ENCODE results near the gene USP15. TPM values are rescaled to one million over a fixed set of nuclear protein-coding genes. Genes with fewer than 3 reads are reported as not detected.
"Not testable (repeated sequence)": the region's sequence is repeated elsewhere in the genome, so short reads cannot be mapped to it uniquely, and the experiment has no call there.

The USP15 gene
- total RNA-seq, 4 donors from 2014 or later: 71.1 to 335 (median 97.0) TPM

DNA sequence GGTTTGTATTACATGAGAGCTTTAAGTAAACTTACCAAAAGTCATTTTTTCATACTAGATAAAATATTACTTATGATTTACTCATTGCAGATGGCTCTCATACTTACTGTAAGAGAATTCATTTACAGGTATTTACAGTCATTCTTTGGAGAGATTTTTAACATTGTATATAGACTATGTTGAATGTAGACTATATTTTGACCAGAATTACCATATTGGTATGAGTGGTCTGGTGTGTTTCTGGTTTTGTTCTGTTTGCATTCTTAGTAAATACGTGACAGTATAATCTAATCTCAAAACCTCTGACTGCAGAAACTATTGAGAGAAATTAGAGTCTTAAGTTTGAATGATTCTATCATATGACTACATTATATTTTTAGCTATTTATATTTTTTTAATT lies 91.1 kb downstream of the USP15 start:
- H3K9me3 ChIP-seq: no peaks in the 10 kb centered on the region
- H3K27me3 ChIP-seq: no peaks in the 10 kb centered on the region
- H3K27ac ChIP-seq: no peak overlapping the region
- TF ChIP-seq POLR2A (IDR thresholded peaks at IDR 0.05) (no peak), EP300 (IDR thresholded peaks at IDR 0.05; ENCODE audit: low read depth) (no peak), POLR2AphosphoS5 (IDR thresholded peaks at IDR 0.05) (no peak)
- TF ChIP-seq, protein P1, sequence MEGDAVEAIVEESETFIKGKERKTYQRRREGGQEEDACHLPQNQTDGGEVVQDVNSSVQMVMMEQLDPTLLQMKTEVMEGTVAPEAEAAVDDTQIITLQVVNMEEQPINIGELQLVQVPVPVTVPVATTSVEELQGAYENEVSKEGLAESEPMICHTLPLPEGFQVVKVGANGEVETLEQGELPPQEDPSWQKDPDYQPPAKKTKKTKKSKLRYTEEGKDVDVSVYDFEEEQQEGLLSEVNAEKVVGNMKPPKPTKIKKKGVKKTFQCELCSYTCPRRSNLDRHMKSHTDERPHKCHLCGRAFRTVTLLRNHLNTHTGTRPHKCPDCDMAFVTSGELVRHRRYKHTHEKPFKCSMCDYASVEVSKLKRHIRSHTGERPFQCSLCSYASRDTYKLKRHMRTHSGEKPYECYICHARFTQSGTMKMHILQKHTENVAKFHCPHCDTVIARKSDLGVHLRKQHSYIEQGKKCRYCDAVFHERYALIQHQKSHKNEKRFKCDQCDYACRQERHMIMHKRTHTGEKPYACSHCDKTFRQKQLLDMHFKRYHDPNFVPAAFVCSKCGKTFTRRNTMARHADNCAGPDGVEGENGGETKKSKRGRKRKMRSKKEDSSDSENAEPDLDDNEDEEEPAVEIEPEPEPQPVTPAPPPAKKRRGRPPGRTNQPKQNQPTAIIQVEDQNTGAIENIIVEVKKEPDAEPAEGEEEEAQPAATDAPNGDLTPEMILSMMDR (IDR thresholded peaks at IDR 0.05): no peak
- intact Hi-C loops (cut with DNase I; ENCODE audit: low total_unique reads) (no loop called here), in situ Hi-C loops (cut with MboI; ENCODE audit: low pct_ligation_motif_present in 1 of 4, low pct_unique_long_range_greater_than_20kb in 1 of 4, low sequenced_read_pairs in 3 of 4) (no loop called here)
- WGBS, 2 donors (ENCODE audit: low coverage in 1 of 2): 78 to 91% methylated on average over 1 of the region's 1 CpG
- H3K4me1 ChIP-seq: no peaks in the 10 kb centered on the region
- no peak overlapping the region for H3K4me3 ChIP-seq
- no peak for DNase-seq
- peaks cover 0 to 7% (median 2%) of the 10 kb centered on the region in 4 donors for H3K36me3 ChIP-seq

GRCh38 chr12:62361048-62361447 lies 100.8 kb downstream of the USP15 start:
- intact Hi-C loops (cut with DNase I; ENCODE audit: low total_unique reads) (no loop called here), in situ Hi-C loops (cut with MboI; ENCODE audit: low pct_ligation_motif_present in 1 of 4, low pct_unique_long_range_greater_than_20kb in 1 of 4, low sequenced_read_pairs in 3 of 4) (no loop called here)
- TF ChIP-seq EP300 (IDR thresholded peaks at IDR 0.05; ENCODE audit: low read depth) (no peak), POLR2A (IDR thresholded peaks at IDR 0.05) (no peak), POLR2AphosphoS5 (IDR thresholded peaks at IDR 0.05) (no peak)
- TF ChIP-seq, protein P1 (IDR thresholded peaks at IDR 0.05): no peak
- H3K4me3 ChIP-seq: no peak overlapping the region
- H3K9me3 ChIP-seq: no peaks in the 10 kb centered on the region
- H3K4me1 ChIP-seq: no peaks in the 10 kb centered on the region
- H3K27ac ChIP-seq: no peak overlapping the region
- WGBS, 2 donors (ENCODE audit: low coverage in 1 of 2): 89 to 90% methylated on average over 2 of the region's 2 CpGs
- H3K36me3 ChIP-seq: peaks cover 0 to 20% (median 0%) of the 10 kb centered on the region in 4 donors
- DNase-seq: no peak
- H3K27me3 ChIP-seq: no peaks in the 10 kb centered on the region

GRCh38 chr12:62363506-62363905 lies 103.3 kb downstream of the USP15 start:
- no peak for TF ChIP-seq POLR2AphosphoS5 (IDR thresholded peaks at IDR 0.05)
- TF ChIP-seq, protein P1 (IDR thresholded peaks at IDR 0.05): no peak
- TF ChIP-seq EP300 (IDR thresholded peaks at IDR 0.05; ENCODE audit: low read depth): no peak
- TF ChIP-seq POLR2A (IDR thresholded peaks at IDR 0.05): no peak
- in situ Hi-C loops (cut with MboI; ENCODE audit: low pct_ligation_motif_present in 1 of 4, low pct_unique_long_range_greater_than_20kb in 1 of 4, low sequenced_read_pairs in 3 of 4): no loop called here
- 86 to 93% methylated on average over 4 of the region's 4 CpGs for WGBS, 2 donors (ENCODE audit: low coverage in 1 of 2)

DNA sequence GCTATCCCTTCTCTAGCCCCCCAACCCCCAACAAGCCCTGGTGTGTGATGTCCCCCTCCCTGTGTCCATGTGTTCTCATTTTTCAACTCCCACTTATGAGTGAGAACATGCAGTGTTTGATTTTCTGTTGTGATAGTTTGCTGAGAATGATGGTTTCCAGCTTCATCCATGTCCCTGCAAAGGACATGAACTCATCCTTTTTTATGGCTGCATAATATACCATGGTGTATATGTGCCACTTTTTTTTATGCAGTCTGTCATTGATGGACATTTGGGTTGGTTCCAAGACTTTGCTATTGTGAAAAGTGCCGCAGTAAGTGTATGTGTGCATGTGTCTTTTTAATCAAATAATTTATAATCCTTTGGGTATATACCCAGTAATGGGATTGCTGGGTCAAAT lies 104.5 kb downstream of the USP15 start:
- intact Hi-C loops (cut with DNase I; ENCODE audit: low total_unique reads); H3K27me3 ChIP-seq; H3K4me3 ChIP-seq; H3K36me3 ChIP-seq; H3K27ac ChIP-seq; H3K9me3 ChIP-seq; H3K4me1 ChIP-seq; in situ Hi-C loops (cut with MboI; ENCODE audit: low pct_ligation_motif_present in 1 of 4, low pct_unique_long_range_greater_than_20kb in 1 of 4, low sequenced_read_pairs in 3 of 4); DNase-seq: not testable (repeated sequence)
- 100% methylated on average over 1 of the region's 1 CpG for WGBS, 2 donors (ENCODE audit: low coverage in 1 of 2)

More at GRCh38 chr12:62363506-62363905, 103.3 kb downstream of the USP15 start:
- Histone ChIP-seq H3K4me3 (no peak overlapping the region), H3K4me1 (no peaks in the 10 kb centered on the region), H3K36me3 (peaks cover 0 to 2% (median 0%) of the 10 kb centered on the region in 4 donors), H3K9me3 (no peaks in the 10 kb centered on the region), H3K27ac (no peak overlapping the region), H3K27me3 (no peaks in the 10 kb centered on the region)
- no peak for DNase-seq
- intact Hi-C loops (cut with DNase I; ENCODE audit: low total_unique reads): no loop called here

DNA sequence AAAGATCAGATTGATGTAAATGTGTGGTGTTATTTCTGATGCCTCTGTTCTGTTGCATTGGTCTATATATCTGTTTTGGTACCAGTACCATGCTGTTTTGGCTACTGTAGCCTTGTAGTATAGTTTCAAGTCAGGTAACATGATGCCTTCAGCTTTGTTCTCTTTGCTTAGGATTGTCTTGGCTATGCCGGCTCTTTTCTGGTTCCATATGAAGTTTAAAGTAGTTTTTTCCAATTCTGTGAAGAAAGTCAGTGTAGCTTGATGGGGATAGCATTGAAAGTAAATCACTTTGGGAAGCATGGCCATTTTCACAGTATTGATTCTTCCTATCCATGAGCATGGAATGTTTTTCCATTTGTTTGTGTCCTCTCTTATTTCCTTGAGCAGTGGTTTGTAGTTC lies 105.6 kb downstream of the USP15 start:
- WGBS, 2 donors (ENCODE audit: low coverage in 1 of 2): 100% methylated on average over 1 of the region's 1 CpG; no CpG with 5 or more reads in 1 of the 2 donors
- H3K27me3 ChIP-seq; H3K27ac ChIP-seq; in situ Hi-C loops (cut with MboI; ENCODE audit: low pct_ligation_motif_present in 1 of 4, low pct_unique_long_range_greater_than_20kb in 1 of 4, low sequenced_read_pairs in 3 of 4); H3K9me3 ChIP-seq; H3K4me1 ChIP-seq; intact Hi-C loops (cut with DNase I; ENCODE audit: low total_unique reads); H3K36me3 ChIP-seq; DNase-seq; H3K4me3 ChIP-seq: not testable (repeated sequence)

GRCh38 chr12:62368430-62369223 lies 108.4 kb downstream of the USP15 start:
- intact Hi-C loops (cut with DNase I; ENCODE audit: low total_unique reads); H3K36me3 ChIP-seq; H3K9me3 ChIP-seq; H3K27me3 ChIP-seq; H3K4me3 ChIP-seq; DNase-seq; in situ Hi-C loops (cut with MboI; ENCODE audit: low pct_ligation_motif_present in 1 of 4, low pct_unique_long_range_greater_than_20kb in 1 of 4, low sequenced_read_pairs in 3 of 4); H3K27ac ChIP-seq; H3K4me1 ChIP-seq: not testable (repeated sequence)
- 95% methylated on average over 3 of the region's 3 CpGs for WGBS, 2 donors (ENCODE audit: low coverage in 1 of 2)

All from transverse colon (tissue), 4 donors.